Measurements from ENCODE around the gene ARCN1. TPM values are rescaled to one million over a fixed set of nuclear protein-coding genes. Genes with fewer than 3 reads are reported as not detected.
"Not testable (repeated sequence)": the region's sequence is repeated elsewhere in the genome, so short reads cannot be mapped to it uniquely, and the experiment has no call there.

Gene ARCN1
- total and polyA plus RNA-seq, 4 experiments from 2014 or later, result 133 to 168 (median 145) TPM

GRCh38 chr11:118592616-118593367, 20.6 kb downstream of the ARCN1 start:
- H3K9me3 ChIP-seq (ENCODE audit: control insufficient read depth in 1 of 2, low read length in 2 of 2), result no peaks in the 10 kb centered on the region
- Mint-ChIP-seq H3K4me1 (peaks cover 11 to 15% (median 13%) of the 10 kb centered on the region in 4 donors), H3K27ac (peak overlapping the region in 2 of 7 donors; percentile 29 to 59), H3K36me3 (peaks cover 31 to 73% of the 10 kb centered on the region in 2 donors), H3K9me3 (no peaks in the 10 kb centered on the region), H3K27me3 (no peaks in the 10 kb centered on the region), H3K4me3 (no peak overlapping the region)
- peaks cover 71% of the 10 kb centered on the region for H3K36me3 ChIP-seq (ENCODE audit: insufficient read depth, low read length)
- ChIA-PET POLR2A (ENCODE audit: partially characterized antibody) (no interaction called here), CTCF (ENCODE audit: partially characterized antibody) (interaction anchor here (0.7 to 7.1 kb wide), 9 partner anchors 9 to 613 kb away, joined by 3 to 106 read pairs (median 3); partner anchors contain the start of genes CBL, PHLDB1 and UPK2)
- no peak overlapping the region for H3K4me3 ChIP-seq (ENCODE audit: low read length in 2 of 2)
- no peak overlapping the region for H3K27ac ChIP-seq (ENCODE audit: low read depth, low read length)
- H3K27me3 ChIP-seq (ENCODE audit: insufficient read depth, low read length), result no peaks in the 10 kb centered on the region
- intact Hi-C loops (cut with micrococcal nuclease), result no loop called here
- no peak for DNase-seq
- H3K4me1 ChIP-seq (ENCODE audit: insufficient read depth, low read length), result peaks cover 14% of the 10 kb centered on the region

- peaks cover 65% of the 10 kb centered on the region for H3K36me3 ChIP-seq (ENCODE audit: insufficient read depth, low read length)
Observed at GRCh38 chr11:118594984-118595383, 22.8 kb downstream of the ARCN1 start.

GRCh38 chr11:118596224-118597146, 24.3 kb downstream of the ARCN1 start:
- H3K4me3 ChIP-seq (ENCODE audit: low read length in 2 of 2), result no peak overlapping the region
- peaks cover 47 to 65% of the 10 kb centered on the region in 2 donors for H3K36me3 Mint-ChIP-seq
- intact Hi-C loops (cut with micrococcal nuclease), result loop anchor here (5.0 kb wide), 1 partner anchor 361 kb away; the partner anchor contains the start of gene UPK2
- no peaks in the 10 kb centered on the region for H3K27me3 ChIP-seq (ENCODE audit: insufficient read depth, low read length)
- H3K27me3 Mint-ChIP-seq, result no peaks in the 10 kb centered on the region
- H3K9me3 ChIP-seq (ENCODE audit: control insufficient read depth in 1 of 2, low read length in 2 of 2), result no peaks in the 10 kb centered on the region
- ChIA-PET POLR2A (ENCODE audit: partially characterized antibody) (interaction anchor here (2.0 to 2.1 kb wide), 2 partner anchors 11 to 14 kb away, joined by 10 to 13 read pairs; partner anchors contain the start of gene PHLDB1), CTCF (ENCODE audit: partially characterized antibody) (interaction anchor here (7.1 kb wide), 1 partner anchor 12 kb away, joined by 106 read pairs; the partner anchor contains the start of gene PHLDB1)
- peaks cover 14% of the 10 kb centered on the region for H3K4me1 ChIP-seq (ENCODE audit: insufficient read depth, low read length)
- no peak for DNase-seq
- peaks cover 61% of the 10 kb centered on the region for H3K36me3 ChIP-seq (ENCODE audit: insufficient read depth, low read length)
- no peak overlapping the region for H3K27ac ChIP-seq (ENCODE audit: low read depth, low read length)
- no peaks in the 10 kb centered on the region for H3K9me3 Mint-ChIP-seq
- peaks cover 9 to 15% (median 12%) of the 10 kb centered on the region in 4 donors for H3K4me1 Mint-ChIP-seq
- H3K27ac Mint-ChIP-seq, result peak overlapping the region in 6 of 7 donors; percentile 29 to 68 (median 42)
- no peak overlapping the region for H3K4me3 Mint-ChIP-seq

More at GRCh38 chr11:118594984-118595383, 22.8 kb downstream of the ARCN1 start:
- POLR2A ChIA-PET (ENCODE audit: partially characterized antibody), result interaction anchor here (2.0 to 2.1 kb wide), 2 partner anchors 12 to 15 kb away, joined by 10 to 13 read pairs; partner anchors contain the start of gene PHLDB1
- H3K4me1 Mint-ChIP-seq, result peaks cover 11 to 15% (median 13%) of the 10 kb centered on the region in 4 donors
- peak overlapping the region; percentile 16 to 91 (median 59) for H3K27ac Mint-ChIP-seq
- peak in 4 of 5 donors; percentile 59 to 69 (median 64) for DNase-seq
- not testable (repeated sequence) for H3K27me3 ChIP-seq (ENCODE audit: insufficient read depth, low read length); H3K4me3 ChIP-seq (ENCODE audit: low read length in 2 of 2); H3K27me3 Mint-ChIP-seq; H3K9me3 Mint-ChIP-seq; H3K9me3 ChIP-seq (ENCODE audit: control insufficient read depth in 1 of 2, low read length in 2 of 2)
- peaks cover 38 to 68% of the 10 kb centered on the region in 2 donors for H3K36me3 Mint-ChIP-seq
- intact Hi-C loops (cut with micrococcal nuclease), result loop anchor here (1.0 to 5.0 kb wide), 2 partner anchors 16 to 362 kb away; partner anchors contain the start of gene UPK2
- peak overlapping the region; percentile 5 for H3K27ac ChIP-seq (ENCODE audit: low read depth, low read length)
- CTCF ChIA-PET (ENCODE audit: partially characterized antibody), result interaction anchor here (1.0 to 7.1 kb wide), 5 partner anchors 10 to 362 kb away, joined by 3 to 106 read pairs (median 4); partner anchors contain the start of gene PHLDB1
- peaks cover 14% of the 10 kb centered on the region for H3K4me1 ChIP-seq (ENCODE audit: insufficient read depth, low read length)
- peak overlapping the region in 2 of 8 donors; percentile 0 to 17 for H3K4me3 Mint-ChIP-seq

- peaks cover 14% of the 10 kb centered on the region for H3K4me1 ChIP-seq (ENCODE audit: insufficient read depth, low read length)
- DNase-seq, result no peak
- Mint-ChIP-seq H3K9me3 (no peaks in the 10 kb centered on the region), H3K4me1 (peaks cover 9 to 15% (median 12%) of the 10 kb centered on the region in 4 donors), H3K27me3 (no peaks in the 10 kb centered on the region), H3K4me3 (no peak overlapping the region), H3K36me3 (peaks cover 58 to 72% of the 10 kb centered on the region in 2 donors), H3K27ac (peak overlapping the region in 4 of 7 donors; percentile 32 to 65 (median 56))
- no peaks in the 10 kb centered on the region for H3K27me3 ChIP-seq (ENCODE audit: insufficient read depth, low read length)
- intact Hi-C loops (cut with micrococcal nuclease), result loop anchor here (5.0 kb wide), 1 partner anchor 360 kb away; the partner anchor contains the start of gene UPK2
- ChIA-PET POLR2A (ENCODE audit: partially characterized antibody) (interaction anchor here (1.7 kb wide), 1 partner anchor 11 kb away, joined by 6 read pairs; no protein-coding TSS in a partner anchor), CTCF (ENCODE audit: partially characterized antibody) (interaction anchor here (1.0 to 1.9 kb wide), 2 partner anchors 10 to 11 kb away, joined by 5 to 7 read pairs; partner anchors contain the start of gene PHLDB1)
- peaks cover 63% of the 10 kb centered on the region for H3K36me3 ChIP-seq (ENCODE audit: insufficient read depth, low read length)
- no peak overlapping the region for H3K4me3 ChIP-seq (ENCODE audit: low read length in 2 of 2)
- H3K9me3 ChIP-seq (ENCODE audit: control insufficient read depth in 1 of 2, low read length in 2 of 2), result no peaks in the 10 kb centered on the region
- no peak overlapping the region for H3K27ac ChIP-seq (ENCODE audit: low read depth, low read length)
Observed at GRCh38 chr11:118597556-118597955, 25.3 kb downstream of the ARCN1 start.

- H3K4me1 Mint-ChIP-seq, result peaks cover 0 to 11% (median 2%) of the 10 kb centered on the region in 4 donors
- peaks cover 36% of the 10 kb centered on the region for H3K36me3 ChIP-seq (ENCODE audit: insufficient read depth, low read length)
- H3K4me3 ChIP-seq (ENCODE audit: low read length in 2 of 2), result no peak overlapping the region
- ChIA-PET CTCF (ENCODE audit: partially characterized antibody) (no interaction called here), POLR2A (ENCODE audit: partially characterized antibody) (interaction anchor here (1.3 kb wide), 1 partner anchor 10 kb away, joined by 3 read pairs; no protein-coding TSS in a partner anchor)
- no peaks in the 10 kb centered on the region for H3K4me1 ChIP-seq (ENCODE audit: insufficient read depth, low read length)
- H3K4me3 Mint-ChIP-seq, result no peak overlapping the region
- intact Hi-C loops (cut with micrococcal nuclease), result no loop called here
- H3K27me3 Mint-ChIP-seq, result no peaks in the 10 kb centered on the region
- no peaks in the 10 kb centered on the region for H3K27me3 ChIP-seq (ENCODE audit: insufficient read depth, low read length)
- H3K9me3 ChIP-seq (ENCODE audit: control insufficient read depth in 1 of 2, low read length in 2 of 2), result no peaks in the 10 kb centered on the region
- peak overlapping the region in 4 of 7 donors; percentile 3 to 66 (median 46) for H3K27ac Mint-ChIP-seq
- H3K9me3 Mint-ChIP-seq, result no peaks in the 10 kb centered on the region
- DNase-seq, result no peak
- H3K27ac ChIP-seq (ENCODE audit: low read depth, low read length), result no peak overlapping the region
- H3K36me3 Mint-ChIP-seq, result peaks cover 34 to 42% of the 10 kb centered on the region in 2 donors
Observed at GRCh38 chr11:118602331-118602730, 30.1 kb downstream of the ARCN1 start.

GRCh38 chr11:118603709-118604108, 31.5 kb downstream of the ARCN1 start:
- H3K9me3 ChIP-seq (ENCODE audit: control insufficient read depth in 1 of 2, low read length in 2 of 2); H3K27me3 ChIP-seq (ENCODE audit: insufficient read depth, low read length); DNase-seq; intact Hi-C loops (cut with micrococcal nuclease); H3K27ac ChIP-seq (ENCODE audit: low read depth, low read length); H3K4me3 ChIP-seq (ENCODE audit: low read length in 2 of 2); H3K27me3 Mint-ChIP-seq; H3K9me3 Mint-ChIP-seq; H3K4me3 Mint-ChIP-seq; H3K4me1 ChIP-seq (ENCODE audit: insufficient read depth, low read length): not testable (repeated sequence)
- peak overlapping the region in 1 of 7 donors; percentile 52 for H3K27ac Mint-ChIP-seq
- H3K36me3 Mint-ChIP-seq, result peaks cover 29 to 35% of the 10 kb centered on the region in 2 donors
- H3K4me1 Mint-ChIP-seq, result peaks cover 3 to 14% (median 5%) of the 10 kb centered on the region in 4 donors
- peaks cover 24% of the 10 kb centered on the region for H3K36me3 ChIP-seq (ENCODE audit: insufficient read depth, low read length)
- ChIA-PET POLR2A (ENCODE audit: partially characterized antibody) (interaction anchor here (0.7 to 1.7 kb wide), 2 partner anchors 31 to 243 kb away, joined by 4 to 5 read pairs; partner anchors contain the start of gene ARCN1), CTCF (ENCODE audit: partially characterized antibody) (interaction anchor here (10.7 kb wide), 1 partner anchor 10 kb away, joined by 106 read pairs; no protein-coding TSS in a partner anchor)

All from CD4-positive, alpha-beta memory T cell (primary cell).